HG03521 (cell line): Measurements from ENCODE around the gene NOL4.

Experiments used
- ATAC-seq: cut with Tn5 transposase; IDR thresholded peaks from one replicate; pipeline ENCODE4 v1.9.1; 2021; ENCODE audit warnings: mild to moderate bottlenecking, moderate library complexity; ENCODE audit not compliant: unreplicated experiment

Gene NOL4

DNA sequence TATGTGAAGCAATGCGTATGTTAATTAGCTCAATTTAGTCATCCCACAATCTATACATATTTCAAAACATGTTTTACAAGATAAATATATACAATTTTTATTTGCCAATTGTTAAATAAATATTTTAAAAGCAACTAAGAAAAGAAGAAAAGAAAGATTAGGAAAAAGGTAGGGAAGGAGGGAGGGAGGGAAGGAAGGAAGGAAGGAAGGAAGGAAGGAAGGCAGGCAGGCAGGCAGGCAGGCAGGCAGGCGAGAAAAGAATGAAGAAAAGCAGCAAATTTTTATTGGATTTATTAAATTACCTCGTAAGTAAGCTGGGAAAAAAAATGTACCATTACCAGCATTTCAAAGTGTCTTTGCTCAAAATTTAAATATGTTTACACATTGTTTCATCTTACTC, 30.5 kb downstream of the NOL4 start:
- ATAC-seq = no peak

DNA sequence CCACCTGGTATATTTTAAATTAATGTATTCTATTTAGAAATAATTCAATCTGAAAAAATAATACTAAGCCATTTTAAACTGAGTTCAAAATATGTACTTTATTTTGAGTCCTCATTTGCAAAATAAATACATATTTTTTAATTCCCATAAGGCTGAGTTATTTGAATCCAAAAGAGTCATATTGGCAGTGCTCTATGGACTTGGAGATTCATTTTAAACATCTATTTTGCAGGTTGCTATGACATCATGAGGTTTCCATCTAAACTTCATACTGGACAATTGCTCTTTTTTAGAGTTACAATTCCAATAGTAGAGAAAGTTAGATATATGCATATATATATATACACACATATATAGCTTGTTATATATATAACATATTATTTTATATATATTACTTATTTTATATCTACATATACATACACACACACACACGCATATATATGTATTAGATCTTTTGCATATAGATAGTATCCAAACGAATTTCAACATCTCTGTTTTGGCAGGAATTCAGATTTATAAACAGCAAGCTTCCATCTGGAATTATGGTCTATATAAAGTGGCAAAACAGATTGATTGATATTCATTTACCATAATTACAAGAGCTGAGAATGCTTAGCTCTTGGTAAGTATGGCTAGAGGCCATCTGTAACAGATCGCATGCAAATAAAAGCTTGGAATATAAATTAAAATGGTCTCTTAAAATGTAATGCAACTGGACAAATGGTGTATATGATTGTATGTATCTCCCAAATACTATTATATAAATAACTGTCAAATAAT, 34.9 kb downstream of the NOL4 start:
- no peak for ATAC-seq
